ENCODE results near the gene RBM19.
A peak's percentile ranks its signal among the peaks of the same experiment; 100 is the strongest.

Gene RBM19, protein sequence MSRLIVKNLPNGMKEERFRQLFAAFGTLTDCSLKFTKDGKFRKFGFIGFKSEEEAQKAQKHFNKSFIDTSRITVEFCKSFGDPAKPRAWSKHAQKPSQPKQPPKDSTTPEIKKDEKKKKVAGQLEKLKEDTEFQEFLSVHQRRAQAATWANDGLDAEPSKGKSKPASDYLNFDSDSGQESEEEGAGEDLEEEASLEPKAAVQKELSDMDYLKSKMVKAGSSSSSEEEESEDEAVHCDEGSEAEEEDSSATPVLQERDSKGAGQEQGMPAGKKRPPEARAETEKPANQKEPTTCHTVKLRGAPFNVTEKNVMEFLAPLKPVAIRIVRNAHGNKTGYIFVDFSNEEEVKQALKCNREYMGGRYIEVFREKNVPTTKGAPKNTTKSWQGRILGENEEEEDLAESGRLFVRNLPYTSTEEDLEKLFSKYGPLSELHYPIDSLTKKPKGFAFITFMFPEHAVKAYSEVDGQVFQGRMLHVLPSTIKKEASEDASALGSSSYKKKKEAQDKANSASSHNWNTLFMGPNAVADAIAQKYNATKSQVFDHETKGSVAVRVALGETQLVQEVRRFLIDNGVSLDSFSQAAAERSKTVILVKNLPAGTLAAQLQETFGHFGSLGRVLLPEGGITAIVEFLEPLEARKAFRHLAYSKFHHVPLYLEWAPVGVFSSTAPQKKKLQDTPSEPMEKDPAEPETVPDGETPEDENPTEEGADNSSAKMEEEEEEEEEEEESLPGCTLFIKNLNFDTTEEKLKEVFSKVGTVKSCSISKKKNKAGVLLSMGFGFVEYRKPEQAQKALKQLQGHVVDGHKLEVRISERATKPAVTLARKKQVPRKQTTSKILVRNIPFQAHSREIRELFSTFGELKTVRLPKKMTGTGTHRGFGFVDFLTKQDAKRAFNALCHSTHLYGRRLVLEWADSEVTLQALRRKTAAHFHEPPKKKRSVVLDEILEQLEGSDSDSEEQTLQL
- long read RNA-seq, full-length matches to known transcripts = 257 of 370 reads
- long read RNA-seq, partial matches to known transcripts = 50 of 370 reads
- long read RNA-seq, other reads (novel, unspliced or antisense) = 63 of 370 reads

DNA sequence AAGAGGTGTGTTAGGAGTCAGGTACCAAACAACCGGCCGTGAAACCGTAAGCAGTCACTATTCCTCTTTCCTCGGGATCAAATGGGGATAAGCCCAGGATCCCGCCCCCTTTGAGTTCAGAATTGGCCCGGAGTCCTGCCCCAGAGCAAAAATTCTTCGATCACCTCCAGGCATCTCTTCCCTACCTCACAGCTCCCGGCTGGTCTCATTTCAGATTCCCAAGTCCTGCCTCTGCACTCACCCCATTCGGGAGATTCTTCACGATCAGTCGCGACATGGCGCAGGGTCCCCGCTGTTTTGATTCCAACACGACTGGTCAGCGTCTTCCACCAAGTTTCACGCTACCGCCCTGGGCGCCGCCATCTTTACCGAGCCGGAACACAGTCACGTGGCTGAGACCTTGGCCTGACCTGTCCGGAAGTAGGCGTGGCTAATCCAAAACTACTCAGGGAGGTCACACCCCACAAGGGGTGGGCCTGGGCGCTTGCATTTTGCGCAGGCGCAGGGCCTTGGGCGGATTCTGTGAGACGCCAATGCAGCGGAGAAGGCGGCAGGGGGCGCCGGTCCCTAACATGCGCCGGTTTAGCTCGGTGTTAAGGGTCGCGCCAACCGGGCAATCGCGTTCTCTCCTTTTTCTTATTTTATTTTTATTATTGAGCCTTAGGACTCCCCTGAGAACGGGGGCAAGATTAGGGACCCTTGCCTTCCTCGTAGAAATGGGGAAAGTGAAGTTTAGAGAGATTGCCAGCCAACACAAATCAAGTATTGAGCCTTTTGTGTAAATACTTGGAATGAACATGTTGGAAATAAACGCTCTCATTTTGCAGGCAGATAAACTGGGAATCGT is at the start of gene RBM19:
TSS of gene RBM19 (minus strand) at position 375 of the 847 bp plus-strand sequence. CDS start at position 277, 98 bp downstream.
- Histone ChIP-seq H3K27ac (replicated peaks) (peak within 1 kb of the TSS; percentile 65), H3K27me3 (ENCODE audit: insufficient read depth, poor library complexity, severe bottlenecking) (no peaks in the 10 kb centered on the region), H3K4me3 (replicated peaks; ENCODE audit: insufficient read depth, low read length) (peak within 1 kb of the TSS; percentile 99)
- peak; percentile 96 to 98 for DNase-seq (ENCODE audit: low read depth in 1 of 2, low spot score in 1 of 2)
- TF ChIP-seq GABPA (IDR thresholded peaks at IDR 0.05; ENCODE audit: low read depth) (no peak), POLR2AphosphoS5 (IDR thresholded peaks at IDR 0.05; ENCODE audit: low read depth) (peak; percentile 76; the same call in 1 of the 2 replicates)
- TF ChIP-seq, protein P1, sequence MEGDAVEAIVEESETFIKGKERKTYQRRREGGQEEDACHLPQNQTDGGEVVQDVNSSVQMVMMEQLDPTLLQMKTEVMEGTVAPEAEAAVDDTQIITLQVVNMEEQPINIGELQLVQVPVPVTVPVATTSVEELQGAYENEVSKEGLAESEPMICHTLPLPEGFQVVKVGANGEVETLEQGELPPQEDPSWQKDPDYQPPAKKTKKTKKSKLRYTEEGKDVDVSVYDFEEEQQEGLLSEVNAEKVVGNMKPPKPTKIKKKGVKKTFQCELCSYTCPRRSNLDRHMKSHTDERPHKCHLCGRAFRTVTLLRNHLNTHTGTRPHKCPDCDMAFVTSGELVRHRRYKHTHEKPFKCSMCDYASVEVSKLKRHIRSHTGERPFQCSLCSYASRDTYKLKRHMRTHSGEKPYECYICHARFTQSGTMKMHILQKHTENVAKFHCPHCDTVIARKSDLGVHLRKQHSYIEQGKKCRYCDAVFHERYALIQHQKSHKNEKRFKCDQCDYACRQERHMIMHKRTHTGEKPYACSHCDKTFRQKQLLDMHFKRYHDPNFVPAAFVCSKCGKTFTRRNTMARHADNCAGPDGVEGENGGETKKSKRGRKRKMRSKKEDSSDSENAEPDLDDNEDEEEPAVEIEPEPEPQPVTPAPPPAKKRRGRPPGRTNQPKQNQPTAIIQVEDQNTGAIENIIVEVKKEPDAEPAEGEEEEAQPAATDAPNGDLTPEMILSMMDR (IDR thresholded peaks at IDR 0.05; ENCODE audit: insufficient read depth, low read length) = peak; percentile 65

DNA sequence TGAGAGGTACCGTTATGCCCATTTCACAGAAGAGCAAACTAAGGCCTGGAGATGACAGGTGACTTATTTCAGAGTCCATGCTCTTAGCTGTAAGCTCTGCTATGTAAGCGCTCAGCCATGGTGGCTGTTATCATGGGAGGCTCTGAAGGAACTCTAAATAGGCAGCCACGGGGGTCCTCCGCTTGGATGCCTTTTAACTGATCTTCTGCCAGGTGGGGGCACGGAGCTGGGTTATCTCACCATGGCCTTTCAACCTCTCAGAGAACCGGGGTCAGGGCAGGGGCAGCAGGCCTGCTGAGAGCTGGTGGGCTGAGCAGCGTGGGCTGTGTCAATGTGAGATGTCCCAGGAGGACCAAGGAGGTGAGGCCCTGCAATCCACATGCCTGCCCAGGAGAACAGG is 49.7 kb upstream of the RBM19 start:
- H3K27me3 ChIP-seq (ENCODE audit: insufficient read depth, poor library complexity, severe bottlenecking) = no peaks in the 10 kb centered on the region
- no peak overlapping the region for H3K4me3 ChIP-seq (replicated peaks; ENCODE audit: insufficient read depth, low read length)
- DNase-seq (ENCODE audit: low read depth in 1 of 2, low spot score in 1 of 2) = no peak
- no peak overlapping the region for H3K27ac ChIP-seq (replicated peaks)
- TF ChIP-seq POLR2AphosphoS5 (IDR thresholded peaks at IDR 0.05; ENCODE audit: low read depth) (no peak), SPI1 (IDR thresholded peaks at IDR 0.05; ENCODE audit: borderline replicate concordance, low read depth) (no peak)
- TF ChIP-seq, protein P1 (IDR thresholded peaks at IDR 0.05; ENCODE audit: insufficient read depth, low read length) = no peak

DNA sequence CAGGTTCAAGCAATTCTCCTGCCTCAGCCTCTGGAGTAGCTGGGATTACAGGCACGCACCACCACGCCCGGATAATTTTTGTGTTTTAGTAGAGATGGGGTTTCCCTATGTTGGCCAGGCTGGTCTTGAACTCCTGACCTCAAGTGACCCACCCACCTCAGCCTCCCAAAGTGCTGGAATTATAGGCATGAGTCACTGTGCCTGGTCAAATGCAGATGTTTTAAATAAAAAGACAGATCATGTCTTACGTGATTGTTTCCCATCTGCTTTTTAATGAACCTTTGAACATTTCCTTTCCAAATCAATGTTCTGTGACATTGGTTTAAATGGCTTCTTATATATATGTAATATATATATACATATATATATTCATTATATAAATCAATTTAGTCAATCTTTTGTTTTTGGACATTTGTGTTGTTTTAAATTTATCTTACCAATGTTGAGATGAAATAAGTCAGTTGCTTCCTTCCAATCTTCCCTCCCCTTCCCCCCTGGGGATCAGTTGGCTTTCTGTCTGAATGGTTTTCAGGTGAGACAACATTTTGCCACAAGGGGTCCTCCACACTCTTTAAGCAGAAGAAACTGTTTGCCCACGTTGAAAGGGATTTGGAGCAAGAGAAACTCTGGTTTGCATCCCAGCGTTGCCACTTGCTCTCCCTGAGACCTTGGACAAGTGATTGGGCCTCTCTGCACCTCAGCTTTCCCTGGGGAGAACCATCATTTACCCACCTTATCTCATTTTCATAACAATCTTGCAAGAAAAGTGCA is 47.6 kb upstream of the RBM19 start:
- TF ChIP-seq POLR2AphosphoS5 (IDR thresholded peaks at IDR 0.05; ENCODE audit: low read depth) (no peak), GABPA (IDR thresholded peaks at IDR 0.05; ENCODE audit: low read depth) (no peak), SPI1 (IDR thresholded peaks at IDR 0.05; ENCODE audit: borderline replicate concordance, low read depth) (no peak)
- TF ChIP-seq, protein P1 (IDR thresholded peaks at IDR 0.05; ENCODE audit: insufficient read depth, low read length) = no peak
- TF ChIP-seq, protein P2, sequence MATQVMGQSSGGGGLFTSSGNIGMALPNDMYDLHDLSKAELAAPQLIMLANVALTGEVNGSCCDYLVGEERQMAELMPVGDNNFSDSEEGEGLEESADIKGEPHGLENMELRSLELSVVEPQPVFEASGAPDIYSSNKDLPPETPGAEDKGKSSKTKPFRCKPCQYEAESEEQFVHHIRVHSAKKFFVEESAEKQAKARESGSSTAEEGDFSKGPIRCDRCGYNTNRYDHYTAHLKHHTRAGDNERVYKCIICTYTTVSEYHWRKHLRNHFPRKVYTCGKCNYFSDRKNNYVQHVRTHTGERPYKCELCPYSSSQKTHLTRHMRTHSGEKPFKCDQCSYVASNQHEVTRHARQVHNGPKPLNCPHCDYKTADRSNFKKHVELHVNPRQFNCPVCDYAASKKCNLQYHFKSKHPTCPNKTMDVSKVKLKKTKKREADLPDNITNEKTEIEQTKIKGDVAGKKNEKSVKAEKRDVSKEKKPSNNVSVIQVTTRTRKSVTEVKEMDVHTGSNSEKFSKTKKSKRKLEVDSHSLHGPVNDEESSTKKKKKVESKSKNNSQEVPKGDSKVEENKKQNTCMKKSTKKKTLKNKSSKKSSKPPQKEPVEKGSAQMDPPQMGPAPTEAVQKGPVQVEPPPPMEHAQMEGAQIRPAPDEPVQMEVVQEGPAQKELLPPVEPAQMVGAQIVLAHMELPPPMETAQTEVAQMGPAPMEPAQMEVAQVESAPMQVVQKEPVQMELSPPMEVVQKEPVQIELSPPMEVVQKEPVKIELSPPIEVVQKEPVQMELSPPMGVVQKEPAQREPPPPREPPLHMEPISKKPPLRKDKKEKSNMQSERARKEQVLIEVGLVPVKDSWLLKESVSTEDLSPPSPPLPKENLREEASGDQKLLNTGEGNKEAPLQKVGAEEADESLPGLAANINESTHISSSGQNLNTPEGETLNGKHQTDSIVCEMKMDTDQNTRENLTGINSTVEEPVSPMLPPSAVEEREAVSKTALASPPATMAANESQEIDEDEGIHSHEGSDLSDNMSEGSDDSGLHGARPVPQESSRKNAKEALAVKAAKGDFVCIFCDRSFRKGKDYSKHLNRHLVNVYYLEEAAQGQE (IDR thresholded peaks at IDR 0.05; ENCODE audit: insufficient replicate concordance, low read depth) = no peak
- no peaks in the 10 kb centered on the region for H3K27me3 ChIP-seq (ENCODE audit: insufficient read depth, poor library complexity, severe bottlenecking)
- no peak overlapping the region for H3K4me3 ChIP-seq (replicated peaks; ENCODE audit: insufficient read depth, low read length)
- no peak for DNase-seq (ENCODE audit: low read depth in 1 of 2, low spot score in 1 of 2)
- H3K27ac ChIP-seq (replicated peaks) = no peak overlapping the region

Data from HL-60 (cell line).